Subcutaneous adipose tissue (tissue), 4 donors: ENCODE results near the gene SMCR8. TPM values are rescaled to one million over a fixed set of nuclear protein-coding genes. Genes with fewer than 3 reads are reported as not detected.

Source experiments
- CTCF ChIP-seq: fragments of 450-650 bp; IDR thresholded peaks from one replicate; pipeline ENCODE4 v1.5.1; 2016; ENCODE audit warnings: low read depth, mild to moderate bottlenecking, control low read depth, antibody characterized with exemption, moderate library complexity
- total RNA-seq, 4 donors: library from RNA; depleted of rRNA; stranded (reverse); fragments of >200 nt; gene quantifications; one replicate each; pipeline ENCODE4 v1.1.0, GENCODE V29; 2016

SMCR8 gene
- total RNA-seq, 4 donors from 2014 or later = 12.7 to 18.2 (median 16.3) TPM

GRCh38 chr17:18368946-18369345 is 53.9 kb downstream of the SMCR8 start:
- no peak for TF ChIP-seq CTCF

GRCh38 chr17:18370761-18371160 is 55.7 kb downstream of the SMCR8 start:
- no peak for TF ChIP-seq CTCF

GRCh38 chr17:18371455-18371854 is 56.4 kb downstream of the SMCR8 start:
- no peak for TF ChIP-seq CTCF

- no peak for TF ChIP-seq CTCF
Observed at GRCh38 chr17:18374216-18374615, 59.1 kb downstream of the SMCR8 start.

Other genes starting within 250 kb of the SMCR8 start
- 10 to 100 TPM; 27.4 to 46.3 (median 35.7) TPM for gene DRG2, start 227.3 kb upstream of the SMCR8 start, total RNA-seq
- 1 to 10 TPM in 2 of 4 donors, under 1 TPM in 2; 0.44 to 3.2 (median 1.2) TPM for gene MYO15A, start 206.5 kb upstream of the SMCR8 start, total RNA-seq
- gene ALKBH5, start 131.5 kb upstream of the SMCR8 start, total RNA-seq = 10 to 100 TPM; 57.5 to 69.6 (median 67.5) TPM
- 10 to 100 TPM in 3 of 4 donors, 1 to 10 TPM in 1; 4.2 to 17.7 (median 13.6) TPM for gene LLGL1, start 89.7 kb upstream of the SMCR8 start, total RNA-seq
- 100 to 1,000 TPM; 244 to 388 (median 274) TPM for gene FLII, start 56.6 kb upstream of the SMCR8 start, total RNA-seq
- 10 to 100 TPM in 1 of 4 donors, 1 to 10 TPM in 3; 5.2 to 11.4 (median 7.9) TPM for gene MIEF2, start 54.6 kb upstream of the SMCR8 start, total RNA-seq
- 10 to 100 TPM; 20.9 to 32.2 (median 27.6) TPM for gene TOP3A, start 299 bp upstream of the SMCR8 start, total RNA-seq
- gene SHMT1, start 48.3 kb downstream of the SMCR8 start, total RNA-seq = 100 to 1,000 TPM in 2 of 4 donors, 10 to 100 TPM in 2; 88.1 to 257 (median 104) TPM
- under 1 TPM in 1 of 4 donors, not detected in 3; 0.85 TPM for gene EVPLL, start 62.5 kb downstream of the SMCR8 start, total RNA-seq
- not detected for gene LGALS9C, start 161.5 kb downstream of the SMCR8 start, total RNA-seq